Astrocyte (in vitro differentiated cells and primary cell): ENCODE data around the gene RELN. TPM values are rescaled to one million over a fixed set of nuclear protein-coding genes. Genes with fewer than 3 reads are reported as not detected.

Experiments
- DNase-seq: peaks from one replicate; pipeline ENCODE4 v3.0.0-alpha.2; 2010; ENCODE audit warnings: low read depth
- FAIRE-seq: peaks from 2 replicates; lab custom pipeline; 2011; peaks lifted over from hg19 to GRCh38; lab: Jason Lieb, UNC
- H2AFZ ChIP-seq: 2 replicates; pipeline ENCODE4 v1.6.0; 2012; ENCODE audit warnings: low read depth, low read length, inconsistent platforms
- H3K27ac ChIP-seq: 2 replicates; pipeline ENCODE4 v1.5.1; 2011; ENCODE audit warnings: low read depth, low read length, inconsistent platforms
- H3K27me3 ChIP-seq: 2 replicates; pipeline ENCODE4 v1.6.0; 2011; ENCODE audit warnings: low read length, inconsistent platforms; ENCODE audit not compliant: insufficient read depth
- H3K36me3 ChIP-seq: 2 replicates; pipeline ENCODE4 v1.5.1; 2011; ENCODE audit warnings: low read length, inconsistent platforms; ENCODE audit not compliant: insufficient read depth
- H3K4me1 ChIP-seq: 2 replicates; pipeline ENCODE4 v1.5.1; 2011; ENCODE audit warnings: low read length, inconsistent platforms; ENCODE audit not compliant: insufficient read depth
- H3K4me2 ChIP-seq: 2 replicates; pipeline ENCODE4 v1.6.0; 2012; ENCODE audit warnings: low read length, inconsistent platforms
- H3K4me3 ChIP-seq: 2 replicates; pipeline ENCODE4 v1.5.1; 2011; ENCODE audit warnings: low read depth, mild to moderate bottlenecking, low read length, inconsistent platforms; ENCODE audit not compliant: insufficient read depth
- H3K79me2 ChIP-seq: 2 replicates; pipeline ENCODE4 v1.6.0; 2012; ENCODE audit warnings: mild to moderate bottlenecking, low read length, inconsistent platforms; ENCODE audit not compliant: insufficient read depth
- H3K9ac ChIP-seq: 2 replicates; pipeline ENCODE4 v1.6.0; 2012; ENCODE audit warnings: mild to moderate bottlenecking, low read length, inconsistent platforms
- H3K9me3 ChIP-seq: 2 replicates; pipeline ENCODE4 v1.5.1; 2012; ENCODE audit warnings: low read depth, mild to moderate bottlenecking, low read length, inconsistent platforms; ENCODE audit not compliant: insufficient read depth
- H4K20me1 ChIP-seq: 2 replicates; pipeline ENCODE4 v1.6.0; 2012; ENCODE audit warnings: low read length, inconsistent platforms; ENCODE audit not compliant: insufficient read depth
- H3K27ac Mint-ChIP-seq: one replicate; pipeline ENCODE4 v1.8.0; 2021; ENCODE audit warnings: mild to moderate bottlenecking, mixed read lengths; ENCODE audit not compliant: unreplicated experiment
- H3K27me3 Mint-ChIP-seq: one replicate; pipeline ENCODE4 v1.8.0; 2021; ENCODE audit warnings: low read depth, mixed read lengths; ENCODE audit not compliant: unreplicated experiment
- H3K36me3 Mint-ChIP-seq: one replicate; pipeline ENCODE4 v1.8.0; 2021; ENCODE audit warnings: low read depth, mixed read lengths; ENCODE audit not compliant: unreplicated experiment
- H3K4me1 Mint-ChIP-seq: one replicate; pipeline ENCODE4 v1.8.0; 2021; ENCODE audit warnings: low read depth, mixed read lengths; ENCODE audit not compliant: unreplicated experiment
- H3K4me3 Mint-ChIP-seq: one replicate; pipeline ENCODE4 v1.8.0; 2021; ENCODE audit warnings: mild to moderate bottlenecking, moderate library complexity, mixed read lengths; ENCODE audit not compliant: unreplicated experiment
- H3K9me3 Mint-ChIP-seq: one replicate; pipeline ENCODE4 v1.8.0; 2021; ENCODE audit warnings: mild to moderate bottlenecking, mixed read lengths; ENCODE audit not compliant: unreplicated experiment
- EZH2 ChIP-seq: IDR thresholded peaks from 2 replicates; pipeline ENCODE4 v1.6.1; 2012; ENCODE audit warnings: mild to moderate bottlenecking, low read length, inconsistent platforms; ENCODE audit not compliant: insufficient read depth
- total RNA-seq: library from RNA; stranded (reverse); gene quantifications from 2 replicates; pipeline ENCODE4 v1.2.1, GENCODE V29; 2021
- TF ChIP-seq, protein P1 (sequence below): IDR thresholded peaks from 2 replicates; pipeline ENCODE4 v1.5.1; 2011; ENCODE audit warnings: low read depth, mild to moderate bottlenecking, inconsistent platforms, low read length, moderate library complexity; ENCODE audit not compliant: insufficient read depth

Gene RELN
- total RNA-seq, 1 donor from 2014 or later = 0.98 TPM

DNA sequence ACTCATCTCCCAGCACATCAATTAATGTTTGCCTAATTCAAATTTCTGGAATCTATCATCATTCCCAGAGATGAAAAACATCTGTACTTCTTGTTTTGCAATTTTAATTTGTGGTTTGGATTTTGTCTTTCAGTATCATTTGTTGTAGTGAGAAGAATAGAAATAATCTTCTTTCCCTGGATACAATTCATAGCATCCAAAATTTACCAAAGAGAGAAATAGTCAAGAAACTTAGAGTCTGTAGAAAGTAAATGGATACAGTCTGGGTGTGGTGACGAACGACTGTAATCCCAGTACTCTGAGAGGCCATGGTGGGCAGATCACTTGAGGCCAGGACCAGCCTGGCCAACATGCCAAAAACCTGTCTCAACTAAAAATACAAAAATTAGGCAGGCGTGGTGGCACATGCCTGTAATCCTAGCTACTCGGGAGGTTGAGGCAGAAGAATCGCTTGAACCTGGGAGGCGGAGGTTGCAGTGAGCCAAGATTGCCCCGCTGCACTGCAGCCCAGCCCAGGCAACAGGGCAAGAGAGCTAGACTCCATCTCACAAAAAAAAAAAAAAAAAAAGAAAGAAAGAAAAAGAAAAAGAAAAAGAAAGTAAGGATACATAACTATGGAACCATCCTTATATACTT is 193.0 kb downstream of the RELN start:
- Histone ChIP-seq H3K36me3 (no peaks in the 10 kb centered on the region), H3K4me2 (no peak overlapping the region), H3K27ac (no peak overlapping the region), H3K9ac (no peak overlapping the region), H3K79me2 (no peaks in the 10 kb centered on the region), H4K20me1 (no peaks in the 10 kb centered on the region), H3K27me3 (no peaks in the 10 kb centered on the region), H3K9me3 (no peaks in the 10 kb centered on the region), H2AFZ (no peak overlapping the region), H3K4me1 (no peaks in the 10 kb centered on the region), H3K4me3 (no peak overlapping the region)
- Mint-ChIP-seq H3K27ac (no peak overlapping the region), H3K9me3 (no peaks in the 10 kb centered on the region), H3K4me1 (peaks cover 2% of the 10 kb centered on the region), H3K4me3 (no peak overlapping the region), H3K27me3 (no peaks in the 10 kb centered on the region), H3K36me3 (no peaks in the 10 kb centered on the region)
- FAIRE-seq (no peak), DNase-seq (no peak)
- TF ChIP-seq, protein P1, sequence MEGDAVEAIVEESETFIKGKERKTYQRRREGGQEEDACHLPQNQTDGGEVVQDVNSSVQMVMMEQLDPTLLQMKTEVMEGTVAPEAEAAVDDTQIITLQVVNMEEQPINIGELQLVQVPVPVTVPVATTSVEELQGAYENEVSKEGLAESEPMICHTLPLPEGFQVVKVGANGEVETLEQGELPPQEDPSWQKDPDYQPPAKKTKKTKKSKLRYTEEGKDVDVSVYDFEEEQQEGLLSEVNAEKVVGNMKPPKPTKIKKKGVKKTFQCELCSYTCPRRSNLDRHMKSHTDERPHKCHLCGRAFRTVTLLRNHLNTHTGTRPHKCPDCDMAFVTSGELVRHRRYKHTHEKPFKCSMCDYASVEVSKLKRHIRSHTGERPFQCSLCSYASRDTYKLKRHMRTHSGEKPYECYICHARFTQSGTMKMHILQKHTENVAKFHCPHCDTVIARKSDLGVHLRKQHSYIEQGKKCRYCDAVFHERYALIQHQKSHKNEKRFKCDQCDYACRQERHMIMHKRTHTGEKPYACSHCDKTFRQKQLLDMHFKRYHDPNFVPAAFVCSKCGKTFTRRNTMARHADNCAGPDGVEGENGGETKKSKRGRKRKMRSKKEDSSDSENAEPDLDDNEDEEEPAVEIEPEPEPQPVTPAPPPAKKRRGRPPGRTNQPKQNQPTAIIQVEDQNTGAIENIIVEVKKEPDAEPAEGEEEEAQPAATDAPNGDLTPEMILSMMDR = no peak
- TF ChIP-seq EZH2 = no peak

DNA sequence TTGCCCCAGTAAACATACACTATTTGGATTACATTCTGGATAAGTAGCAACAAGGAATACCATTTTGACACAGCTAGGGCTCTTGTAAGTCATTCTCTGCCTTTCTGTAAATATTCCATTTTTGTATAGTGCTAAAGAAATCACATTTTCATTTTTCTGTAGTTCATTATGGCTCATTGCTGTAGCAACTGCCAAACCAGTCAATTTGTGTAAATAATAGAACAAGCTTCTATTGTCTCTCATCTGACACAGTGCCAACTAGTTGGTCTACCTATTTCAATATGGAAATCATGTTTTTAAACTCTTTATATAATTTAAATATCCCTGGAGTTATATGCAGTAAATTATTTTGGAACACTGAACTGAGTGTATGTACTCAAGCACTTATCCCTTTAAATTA is 193.7 kb downstream of the RELN start:
- Histone ChIP-seq H3K36me3 (no peaks in the 10 kb centered on the region), H3K79me2 (no peaks in the 10 kb centered on the region), H2AFZ (no peak overlapping the region), H3K9ac (no peak overlapping the region), H3K27ac (no peak overlapping the region), H3K27me3 (no peaks in the 10 kb centered on the region), H3K9me3 (no peaks in the 10 kb centered on the region), H3K4me2 (no peak overlapping the region), H3K4me1 (no peaks in the 10 kb centered on the region), H4K20me1 (no peaks in the 10 kb centered on the region), H3K4me3 (no peak overlapping the region)
- no peak for TF ChIP-seq EZH2
- TF ChIP-seq, protein P1 = no peak
- H3K4me3 Mint-ChIP-seq = no peak overlapping the region
- no peak for FAIRE-seq
- H3K27ac Mint-ChIP-seq = no peak overlapping the region
- no peaks in the 10 kb centered on the region for H3K36me3 Mint-ChIP-seq
- peaks cover 2% of the 10 kb centered on the region for H3K4me1 Mint-ChIP-seq
- DNase-seq = no peak
- H3K27me3 Mint-ChIP-seq = no peaks in the 10 kb centered on the region
- H3K9me3 Mint-ChIP-seq = peaks cover 2% of the 10 kb centered on the region

DNA sequence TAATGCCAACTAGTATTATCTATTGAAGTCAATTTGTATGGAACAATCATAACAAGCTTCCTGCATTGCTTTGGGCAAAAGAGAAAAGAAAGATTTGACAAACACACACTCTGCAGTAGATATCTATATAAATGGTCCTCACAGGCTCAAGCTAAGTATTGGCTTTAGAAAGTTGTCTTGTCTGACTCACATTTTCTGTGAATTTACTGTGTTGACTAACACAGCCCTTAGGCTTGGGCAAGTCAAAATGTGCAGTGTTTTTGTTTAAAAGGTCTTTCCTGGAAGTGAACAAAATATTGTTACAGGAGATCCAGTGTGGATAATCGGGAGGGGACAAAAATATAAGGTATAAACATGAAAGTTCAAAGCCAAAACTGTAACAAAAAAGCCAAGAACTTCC is 194.4 kb downstream of the RELN start:
- Histone ChIP-seq H2AFZ (no peak overlapping the region), H4K20me1 (no peaks in the 10 kb centered on the region), H3K27me3 (no peaks in the 10 kb centered on the region), H3K27ac (no peak overlapping the region), H3K4me3 (no peak overlapping the region), H3K79me2 (no peaks in the 10 kb centered on the region), H3K9ac (no peak overlapping the region), H3K9me3 (no peaks in the 10 kb centered on the region), H3K4me1 (no peaks in the 10 kb centered on the region), H3K36me3 (no peaks in the 10 kb centered on the region), H3K4me2 (no peak overlapping the region)
- H3K4me1 Mint-ChIP-seq = peaks cover 2% of the 10 kb centered on the region
- no peak for TF ChIP-seq EZH2
- TF ChIP-seq, protein P1 = no peak
- H3K27ac Mint-ChIP-seq = no peak overlapping the region
- no peaks in the 10 kb centered on the region for H3K36me3 Mint-ChIP-seq
- H3K4me3 Mint-ChIP-seq = no peak overlapping the region
- H3K9me3 Mint-ChIP-seq = peaks cover 2% of the 10 kb centered on the region
- H3K27me3 Mint-ChIP-seq = no peaks in the 10 kb centered on the region
- DNase-seq (no peak), FAIRE-seq (no peak)
